ENCODE measurements around the gene ZMYND11. TPM values are rescaled to one million over a fixed set of nuclear protein-coding genes. Genes with fewer than 3 reads are reported as not detected.

Gene ZMYND11
- total RNA-seq, 1 donor from 2014 or later: 82.3 TPM

DNA sequence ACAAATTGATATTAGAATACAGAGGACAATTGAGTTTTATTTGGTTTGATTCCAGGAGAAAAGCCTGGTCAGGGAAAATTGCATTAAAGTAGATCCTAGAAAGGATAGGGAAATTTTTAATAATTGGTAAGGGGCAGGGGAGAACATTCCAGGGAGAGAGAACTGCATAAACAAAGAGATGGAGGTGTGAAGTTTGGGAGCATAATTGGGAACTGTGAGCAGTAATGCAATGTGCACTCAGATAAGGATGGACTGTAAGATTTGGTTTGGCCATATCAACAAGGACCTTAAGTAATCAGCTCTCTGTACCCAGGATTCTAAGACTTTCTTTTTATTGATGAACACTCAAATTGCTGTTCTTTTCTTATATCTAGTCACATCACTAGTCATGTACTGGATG, 41.4 kb downstream of the ZMYND11 start:
- Histone ChIP-seq H3K27me3 (no peaks in the 10 kb centered on the region), H3K36me3 (peaks cover 18% of the 10 kb centered on the region), H3K27ac (no peak overlapping the region), H3K4me1 (no peaks in the 10 kb centered on the region), H3K4me3 (no peak overlapping the region), H3K9me3 (no peaks in the 10 kb centered on the region)
- ATAC-seq (no peak), DNase-seq (no peak)
- intact Hi-C loops (cut with DNase I): no loop called here
- TF ChIP-seq, protein P1, sequence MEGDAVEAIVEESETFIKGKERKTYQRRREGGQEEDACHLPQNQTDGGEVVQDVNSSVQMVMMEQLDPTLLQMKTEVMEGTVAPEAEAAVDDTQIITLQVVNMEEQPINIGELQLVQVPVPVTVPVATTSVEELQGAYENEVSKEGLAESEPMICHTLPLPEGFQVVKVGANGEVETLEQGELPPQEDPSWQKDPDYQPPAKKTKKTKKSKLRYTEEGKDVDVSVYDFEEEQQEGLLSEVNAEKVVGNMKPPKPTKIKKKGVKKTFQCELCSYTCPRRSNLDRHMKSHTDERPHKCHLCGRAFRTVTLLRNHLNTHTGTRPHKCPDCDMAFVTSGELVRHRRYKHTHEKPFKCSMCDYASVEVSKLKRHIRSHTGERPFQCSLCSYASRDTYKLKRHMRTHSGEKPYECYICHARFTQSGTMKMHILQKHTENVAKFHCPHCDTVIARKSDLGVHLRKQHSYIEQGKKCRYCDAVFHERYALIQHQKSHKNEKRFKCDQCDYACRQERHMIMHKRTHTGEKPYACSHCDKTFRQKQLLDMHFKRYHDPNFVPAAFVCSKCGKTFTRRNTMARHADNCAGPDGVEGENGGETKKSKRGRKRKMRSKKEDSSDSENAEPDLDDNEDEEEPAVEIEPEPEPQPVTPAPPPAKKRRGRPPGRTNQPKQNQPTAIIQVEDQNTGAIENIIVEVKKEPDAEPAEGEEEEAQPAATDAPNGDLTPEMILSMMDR (IDR thresholded peaks at IDR 0.05): no peak

- peak; percentile 34 for ATAC-seq
- intact Hi-C loops (cut with DNase I): no loop called here
- no peak for DNase-seq
- Histone ChIP-seq H3K27ac (no peak overlapping the region), H3K9me3 (no peaks in the 10 kb centered on the region), H3K4me3 (no peak overlapping the region), H3K27me3 (no peaks in the 10 kb centered on the region), H3K36me3 (peaks cover 22% of the 10 kb centered on the region), H3K4me1 (no peaks in the 10 kb centered on the region)
- TF ChIP-seq, protein P1 (IDR thresholded peaks at IDR 0.05): peak; percentile 48
These were observed 43.0 kb downstream of the ZMYND11 start for GRCh38 chr10:178208-178607.

GRCh38 chr10:178723-179122, 43.5 kb downstream of the ZMYND11 start:
- ATAC-seq (no peak), DNase-seq (no peak)
- no peaks in the 10 kb centered on the region for H3K27me3 ChIP-seq
- no peaks in the 10 kb centered on the region for H3K9me3 ChIP-seq
- TF ChIP-seq, protein P1 (IDR thresholded peaks at IDR 0.05): no peak
- H3K4me1 ChIP-seq: no peaks in the 10 kb centered on the region
- H3K27ac ChIP-seq: no peak overlapping the region
- H3K4me3 ChIP-seq: no peak overlapping the region
- intact Hi-C loops (cut with DNase I): no loop called here
- H3K36me3 ChIP-seq: peaks cover 27% of the 10 kb centered on the region

GRCh38 chr10:182441-183201, 47.4 kb downstream of the ZMYND11 start:
- DNase-seq (no peak), ATAC-seq (no peak)
- Histone ChIP-seq H3K27me3 (no peaks in the 10 kb centered on the region), H3K9me3 (no peaks in the 10 kb centered on the region), H3K27ac (no peak overlapping the region), H3K4me3 (no peak overlapping the region), H3K36me3 (peaks cover 27% of the 10 kb centered on the region), H3K4me1 (no peaks in the 10 kb centered on the region)
- TF ChIP-seq, protein P1 (IDR thresholded peaks at IDR 0.05): no peak
- intact Hi-C loops (cut with DNase I): no loop called here

GRCh38 chr10:184174-184573, 48.9 kb downstream of the ZMYND11 start:
- Histone ChIP-seq H3K4me3 (no peak overlapping the region), H3K9me3 (no peaks in the 10 kb centered on the region), H3K27ac (no peak overlapping the region), H3K27me3 (no peaks in the 10 kb centered on the region), H3K36me3 (peaks cover 27% of the 10 kb centered on the region), H3K4me1 (no peaks in the 10 kb centered on the region)
- TF ChIP-seq, protein P1 (IDR thresholded peaks at IDR 0.05): no peak
- intact Hi-C loops (cut with DNase I): no loop called here
- no peak for ATAC-seq
- DNase-seq: no peak
